Stimulated activated CD4-positive, alpha-beta T cell treated with anti-CD3 and anti-CD28 coated beads, Interleukin-12 subunit alpha, Interleukin-12 subunit beta, amount 100 ng/mL, for 48 hours (primary cell): ENCODE data around the gene ETS2.

Experiments used
- DNase-seq, 3 donors: peaks; one replicate each; pipeline ENCODE4 v3.0.0-alpha.2; 2020; ENCODE audit warnings: low read depth in 2 of 3, low spot score in 1 of 3

Gene ETS2

DNA sequence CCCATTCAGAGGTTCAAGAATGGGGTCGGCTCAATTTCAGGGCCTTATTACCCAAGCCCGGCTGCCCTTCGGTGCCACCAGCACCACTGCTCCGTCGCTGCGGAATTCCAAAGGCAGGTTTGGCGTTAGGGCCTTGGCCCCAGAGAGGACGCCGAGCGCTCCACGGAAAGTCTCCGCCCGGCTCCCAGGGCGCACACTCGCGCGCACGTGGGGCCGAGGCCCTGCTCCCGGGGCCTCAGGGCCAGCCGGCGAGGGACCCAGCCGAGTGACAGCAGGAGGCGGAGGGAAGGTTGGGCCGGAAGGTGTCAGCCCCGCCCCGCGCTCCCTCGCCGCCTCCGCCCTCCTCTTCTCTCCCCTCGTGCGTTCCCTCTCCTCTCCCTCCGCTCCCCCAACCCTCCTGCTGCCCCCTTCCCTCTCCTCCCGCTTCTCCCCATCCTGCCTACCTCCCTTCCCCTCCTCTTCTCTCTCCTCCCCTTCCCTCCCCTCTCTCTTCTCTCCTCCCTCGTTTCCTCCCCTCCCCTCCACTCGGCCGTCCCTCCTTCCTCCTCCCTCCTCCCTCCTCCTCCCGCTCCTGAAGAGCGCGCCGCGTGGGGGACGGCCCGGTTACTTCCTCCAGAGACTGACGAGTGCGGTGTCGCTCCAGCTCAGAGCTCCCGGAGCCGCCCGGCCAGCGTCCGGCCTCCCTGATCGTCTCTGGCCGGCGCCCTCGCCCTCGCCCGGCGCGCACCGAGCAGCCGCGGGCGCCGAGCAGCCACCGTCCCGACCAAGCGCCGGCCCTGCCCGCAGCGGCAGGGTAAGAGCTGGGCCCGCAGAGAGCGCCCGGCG lies at the start of gene ETS2:
ETS2 (plus strand) TSS at position 602 of the 825 bp plus-strand sequence. CDS start 4,106 bp downstream, outside the sequence.
- DNase-seq, result peak; percentile 51 to 70 (median 56)

DNA sequence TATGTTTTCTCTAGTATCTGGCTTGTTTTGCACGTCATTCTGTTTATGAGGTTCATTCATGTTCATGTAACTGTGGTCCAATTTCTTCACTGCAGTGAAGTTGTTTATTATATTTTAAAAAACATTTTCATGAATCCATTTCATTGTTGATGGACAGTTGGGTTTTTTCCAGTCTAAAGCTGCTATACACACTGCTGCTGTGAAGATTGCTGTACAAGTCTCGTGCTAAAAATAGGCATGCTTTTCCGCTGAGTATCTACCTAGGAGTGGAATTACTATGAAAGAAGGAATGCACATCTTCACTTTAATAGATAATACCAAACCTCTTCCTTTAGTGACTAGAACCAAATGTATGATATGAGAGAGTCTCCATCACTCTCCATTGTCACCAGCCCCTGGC lies 49.0 kb upstream of the ETS2 start:
- DNase-seq, result no peak

GRCh38 chr21:38758501-38759214 lies 47.1 kb upstream of the ETS2 start:
- no peak for DNase-seq

GRCh38 chr21:38759413-38759812 lies 46.3 kb upstream of the ETS2 start:
- DNase-seq, result no peak

GRCh38 chr21:38760017-38760761 lies 45.5 kb upstream of the ETS2 start:
- no peak for DNase-seq

- DNase-seq, result no peak
These were observed 45.0 kb upstream of the ETS2 start for GRCh38 chr21:38760762-38761155.

GRCh38 chr21:38761531-38761930 lies 44.2 kb upstream of the ETS2 start:
- no peak for DNase-seq

GRCh38 chr21:38765056-38765455 lies 40.7 kb upstream of the ETS2 start:
- no peak for DNase-seq

- DNase-seq, result peak; percentile 47 to 50 (median 49)
These were observed 38.6 kb upstream of the ETS2 start for GRCh38 chr21:38766987-38767722.

DNA sequence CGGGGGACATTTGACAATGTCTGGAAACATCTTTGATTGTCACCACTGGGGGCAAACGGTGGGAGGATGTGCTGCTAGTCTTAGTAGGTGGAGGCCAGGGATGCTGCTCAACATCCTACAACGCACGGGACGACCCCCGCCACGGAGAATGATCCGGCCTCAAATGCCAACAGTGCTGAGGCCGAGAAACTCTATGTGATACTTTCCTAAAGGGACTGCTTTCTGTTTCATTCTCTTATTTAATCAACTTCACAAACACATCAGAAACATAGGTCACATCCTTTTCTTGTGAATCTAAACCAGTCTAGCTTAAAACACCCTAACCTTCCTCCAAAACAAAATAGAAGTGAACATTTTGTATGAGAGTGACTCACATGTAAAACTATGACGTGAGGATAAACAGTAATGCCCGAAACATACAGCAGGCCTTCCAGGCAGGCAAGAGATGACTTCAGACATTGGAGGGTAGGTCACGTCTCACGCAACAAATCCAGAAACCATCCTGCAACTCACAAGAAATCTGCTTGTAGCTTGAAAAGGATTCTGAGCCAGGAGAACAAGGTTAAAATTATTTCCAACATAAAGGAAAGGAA lies 37.2 kb upstream of the ETS2 start:
- peak; percentile 38 to 61 (median 55) for DNase-seq

- no peak for DNase-seq
These were observed 36.4 kb upstream of the ETS2 start for GRCh38 chr21:38769191-38769780.

GRCh38 chr21:38770660-38771059 lies 35.1 kb upstream of the ETS2 start:
- no peak for DNase-seq

DNA sequence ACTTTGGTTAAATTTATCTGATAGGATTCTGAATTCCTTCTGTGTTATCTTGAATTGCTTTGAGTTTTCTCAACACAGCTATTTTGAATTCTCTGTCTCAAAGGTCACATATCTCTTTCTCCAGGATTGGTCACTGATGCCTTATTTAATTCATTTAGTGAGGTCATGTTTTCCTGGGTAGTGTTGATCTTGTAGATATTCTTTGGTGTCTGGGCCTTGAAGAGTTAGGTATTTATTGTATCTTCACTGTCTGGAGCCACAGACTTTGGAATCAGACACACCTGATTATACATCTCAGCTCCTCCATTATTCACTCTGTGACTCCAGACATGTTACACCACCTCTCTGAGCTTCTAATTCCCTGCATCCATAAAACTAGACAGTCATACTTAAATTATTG lies 34.2 kb upstream of the ETS2 start:
- no peak for DNase-seq

GRCh38 chr21:38772646-38773045 lies 33.1 kb upstream of the ETS2 start:
- no peak for DNase-seq

GRCh38 chr21:38773099-38774061 lies 32.3 kb upstream of the ETS2 start:
- DNase-seq, result peak in 1 of 3 donors; percentile 28

GRCh38 chr21:38774152-38774551 lies 31.6 kb upstream of the ETS2 start:
- DNase-seq, result no peak

DNA sequence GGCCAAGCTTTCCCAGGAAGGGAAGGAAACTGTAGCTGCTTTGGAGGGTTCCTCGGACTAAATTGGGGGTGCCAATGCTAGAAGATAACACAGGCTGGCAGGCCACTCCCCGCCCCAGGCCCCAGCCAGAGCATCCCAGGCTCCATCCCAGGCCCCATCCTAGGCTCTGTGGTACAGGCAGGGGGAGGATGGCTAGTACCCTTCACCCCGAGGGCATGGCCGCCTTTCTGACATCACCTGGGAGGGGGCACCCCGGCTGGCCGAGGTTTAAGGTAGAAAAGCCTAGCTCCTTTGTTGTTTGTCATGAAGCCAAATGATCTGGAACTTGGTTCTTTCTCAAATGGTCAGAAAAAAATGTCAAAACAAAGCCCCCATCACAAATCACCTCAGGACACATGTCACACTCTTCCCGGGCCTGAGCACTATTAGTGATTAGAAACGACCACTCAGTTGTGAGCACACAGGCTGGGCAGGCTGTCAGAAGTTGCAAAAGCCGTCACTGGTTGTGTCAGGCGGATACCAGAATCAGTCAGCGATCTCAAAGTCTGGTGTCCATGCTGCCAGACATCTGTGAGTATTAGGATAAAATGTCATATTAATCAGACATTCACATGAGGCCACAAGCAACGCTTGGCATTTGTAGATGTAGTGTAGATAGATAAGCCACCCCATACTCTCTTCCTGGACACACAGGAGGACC lies 31.0 kb upstream of the ETS2 start:
- DNase-seq, result no peak

GRCh38 chr21:38775733-38776132 lies 30.0 kb upstream of the ETS2 start:
- DNase-seq, result no peak
